Hair follicle dermal papilla cell (primary cell): ENCODE results near the gene CALCOCO1. TPM values are rescaled to one million over a fixed set of nuclear protein-coding genes. Genes with fewer than 3 reads are reported as not detected.

Experiments
- total RNA-seq: library from RNA; depleted of rRNA; stranded (reverse); fragments of >200 nt; gene quantifications from 2 replicates; pipeline ENCODE4 v1.2.3, GENCODE V29; 2012

The CALCOCO1 gene, protein sequence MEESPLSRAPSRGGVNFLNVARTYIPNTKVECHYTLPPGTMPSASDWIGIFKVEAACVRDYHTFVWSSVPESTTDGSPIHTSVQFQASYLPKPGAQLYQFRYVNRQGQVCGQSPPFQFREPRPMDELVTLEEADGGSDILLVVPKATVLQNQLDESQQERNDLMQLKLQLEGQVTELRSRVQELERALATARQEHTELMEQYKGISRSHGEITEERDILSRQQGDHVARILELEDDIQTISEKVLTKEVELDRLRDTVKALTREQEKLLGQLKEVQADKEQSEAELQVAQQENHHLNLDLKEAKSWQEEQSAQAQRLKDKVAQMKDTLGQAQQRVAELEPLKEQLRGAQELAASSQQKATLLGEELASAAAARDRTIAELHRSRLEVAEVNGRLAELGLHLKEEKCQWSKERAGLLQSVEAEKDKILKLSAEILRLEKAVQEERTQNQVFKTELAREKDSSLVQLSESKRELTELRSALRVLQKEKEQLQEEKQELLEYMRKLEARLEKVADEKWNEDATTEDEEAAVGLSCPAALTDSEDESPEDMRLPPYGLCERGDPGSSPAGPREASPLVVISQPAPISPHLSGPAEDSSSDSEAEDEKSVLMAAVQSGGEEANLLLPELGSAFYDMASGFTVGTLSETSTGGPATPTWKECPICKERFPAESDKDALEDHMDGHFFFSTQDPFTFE
- 138 and 149 TPM in 2 replicates for total RNA-seq

DNA sequence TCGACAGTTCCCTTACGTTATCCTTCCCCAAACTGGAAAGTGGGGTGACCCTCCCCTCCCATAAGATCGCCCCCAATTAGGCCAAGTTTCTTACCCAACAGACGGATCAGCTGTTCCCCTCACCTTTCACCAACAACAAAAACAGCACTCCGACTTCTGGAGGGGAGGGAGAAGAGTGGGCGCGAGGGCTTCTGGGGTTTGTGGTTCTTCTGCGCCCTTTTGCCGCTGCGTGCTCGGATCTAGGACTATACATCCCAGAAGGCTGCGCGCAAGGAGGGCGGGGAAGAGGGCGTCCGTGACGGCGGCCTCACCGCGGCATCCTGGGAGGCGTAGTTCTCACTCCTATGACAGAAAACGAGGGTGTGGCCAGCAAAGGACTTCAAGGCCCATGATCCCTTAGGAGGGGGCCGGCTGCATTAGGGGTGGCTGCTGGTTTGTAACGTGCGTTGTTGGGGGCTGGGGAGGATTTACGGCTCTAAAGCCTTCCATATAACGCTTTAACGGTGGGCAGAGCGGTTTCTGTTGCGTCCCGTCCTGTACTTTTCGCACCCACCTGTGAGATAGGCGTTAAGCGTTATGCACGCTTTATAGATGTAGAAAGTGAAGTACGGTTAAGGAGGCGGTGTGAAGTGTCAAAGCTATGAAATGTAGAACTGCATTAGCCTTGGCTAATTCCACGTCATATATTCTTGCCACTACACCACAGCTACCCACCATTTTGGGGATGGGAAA lies at the start of gene CALCOCO1:
Gene CALCOCO1 (minus strand): TSS at position 143 of the 732 bp plus-strand sequence. CDS start 2,210 bp downstream, outside the sequence.

DNA sequence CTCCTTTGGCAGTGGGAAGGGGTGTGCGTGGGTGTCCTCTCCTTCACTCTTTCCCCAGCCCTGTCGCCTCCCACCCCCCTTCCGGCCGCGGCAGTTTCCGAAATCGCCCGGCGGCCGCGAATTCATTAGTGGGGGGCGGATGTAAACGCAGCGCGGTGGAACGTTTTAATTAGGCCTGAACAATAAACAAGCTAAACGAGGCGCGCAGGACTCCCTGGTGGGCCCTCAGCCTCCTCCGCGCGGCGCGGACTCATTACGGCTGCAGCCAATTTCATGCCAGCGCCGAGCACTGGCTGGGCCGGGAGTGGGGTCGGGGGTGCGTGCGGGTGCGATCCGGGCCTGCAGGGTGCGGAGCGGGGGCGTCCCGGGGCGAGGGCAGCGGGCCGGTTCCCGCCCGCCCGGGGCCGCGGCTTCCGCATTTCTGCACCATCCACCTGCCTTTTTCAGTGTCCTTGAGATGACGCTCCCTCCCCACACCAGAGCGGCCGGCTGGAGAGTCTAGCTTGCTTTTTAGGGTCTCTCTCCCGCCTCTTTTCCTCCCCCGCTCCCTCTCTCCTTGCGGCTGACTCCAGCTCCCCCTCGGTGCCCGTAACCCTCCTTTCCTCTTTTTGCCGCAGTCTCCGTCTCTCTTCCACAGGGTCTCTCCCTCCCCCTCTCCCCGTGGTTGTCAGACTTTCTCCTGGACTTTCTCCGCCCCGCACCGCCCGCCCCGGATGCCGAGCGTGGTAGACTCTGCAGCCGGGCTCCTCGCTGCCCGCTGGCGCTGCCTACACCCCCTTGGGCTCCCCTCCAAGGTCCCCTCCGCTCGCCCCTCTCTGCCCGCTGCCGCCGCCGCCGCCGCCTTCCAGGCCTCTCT lies 24.3 kb upstream of the CALCOCO1 start, which contains the start of gene CISTR:
Gene CISTR (minus strand): TSS at position 644 of the 856 bp plus-strand sequence.

DNA sequence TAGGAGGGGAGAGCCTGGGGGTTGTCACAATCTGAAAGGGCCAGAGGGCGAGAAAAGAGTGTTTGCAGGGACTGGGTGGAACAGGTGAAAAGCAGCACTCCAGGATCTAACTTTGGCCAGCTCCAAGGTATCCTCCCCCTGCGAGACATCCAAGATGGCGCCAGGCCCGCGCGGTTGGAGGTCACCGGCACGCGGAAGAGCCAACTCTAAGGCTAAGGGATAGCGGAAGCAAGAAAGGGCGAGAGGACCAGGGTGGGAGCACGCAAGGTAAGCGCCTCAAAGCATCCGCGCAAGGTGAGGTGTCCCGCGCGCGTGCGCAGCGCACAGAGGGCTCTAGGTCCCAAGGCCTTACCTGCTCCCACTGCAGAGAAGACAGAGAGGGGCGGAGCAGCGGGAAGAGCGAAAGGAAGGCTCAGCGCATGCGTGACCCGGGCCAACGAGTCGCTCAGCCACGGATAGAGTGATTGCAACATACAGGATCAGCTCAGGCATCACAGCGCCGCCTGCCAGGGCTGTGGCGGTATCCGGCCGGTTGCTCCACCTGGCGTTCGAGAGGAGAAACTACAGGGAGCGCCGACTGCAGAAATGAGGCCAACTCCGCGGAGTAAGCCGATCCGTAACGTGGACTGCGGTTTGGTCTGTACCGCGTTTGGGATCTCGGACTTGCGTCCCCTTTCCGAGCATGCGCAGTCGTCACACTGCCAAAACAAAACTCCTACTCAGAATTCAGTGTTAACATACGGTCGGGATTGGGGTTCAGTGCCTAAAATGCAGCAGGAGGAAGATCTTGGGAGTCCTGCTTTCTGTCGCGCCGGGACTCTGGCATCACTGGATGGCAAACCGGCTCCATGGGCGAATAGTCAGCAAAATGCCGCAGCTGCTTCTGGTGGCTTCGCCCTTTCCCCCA lies 51.3 kb downstream of the CALCOCO1 start, which contains the start of gene ATP5MC2:
Gene ATP5MC2 (minus strand): TSS at position 383 of the 907 bp plus-strand sequence. CDS start 3,469 bp downstream, outside the sequence.

Other genes starting within 250 kb of the CALCOCO1 start
- gene MAP3K12, start 228.0 kb downstream of the CALCOCO1 start, total RNA-seq, result 51.5 and 53.5 TPM in 2 replicates
- gene TARBP2, start 226.2 kb downstream of the CALCOCO1 start, total RNA-seq, result 27.4 and 33.4 TPM in 2 replicates
- not detected in 2 replicates for gene NPFF, start 220.0 kb downstream of the CALCOCO1 start, total RNA-seq
- 11.3 and 16.4 TPM in 2 replicates for gene ATF7, start 101.1 kb downstream of the CALCOCO1 start, total RNA-seq
- 82.6 and 128 TPM in 2 replicates for gene ATP5MC2, start 51.4 kb downstream of the CALCOCO1 start, total RNA-seq
- gene CISTR, start 24.5 kb upstream of the CALCOCO1 start, total RNA-seq, result not detected in 2 replicates
- gene HOXC13, start 211.4 kb upstream of the CALCOCO1 start, total RNA-seq, result not detected in 2 replicates
- gene HOXC12, start 227.5 kb upstream of the CALCOCO1 start, total RNA-seq, result not detected in 2 replicates
- gene HOXC11, start 245.7 kb upstream of the CALCOCO1 start, total RNA-seq, result not detected in 2 replicates
- gene HOTAIR, start 247.5 kb upstream of the CALCOCO1 start, total RNA-seq, result 0.16 TPM in 1 of 2 replicates, not detected in the other